Inflammatory macrophage treated with lipopolysaccharide for 4 hours (primary cell): ENCODE data around the gene PARD6B.
"Not testable (repeated sequence)": the region's sequence is repeated elsewhere in the genome, so short reads cannot be mapped to it uniquely, and the experiment has no call there.

Experiments used
- DNase-seq: peaks from one replicate; pipeline ENCODE4 v3.0.0-alpha.2; 2020

The PARD6B gene

DNA sequence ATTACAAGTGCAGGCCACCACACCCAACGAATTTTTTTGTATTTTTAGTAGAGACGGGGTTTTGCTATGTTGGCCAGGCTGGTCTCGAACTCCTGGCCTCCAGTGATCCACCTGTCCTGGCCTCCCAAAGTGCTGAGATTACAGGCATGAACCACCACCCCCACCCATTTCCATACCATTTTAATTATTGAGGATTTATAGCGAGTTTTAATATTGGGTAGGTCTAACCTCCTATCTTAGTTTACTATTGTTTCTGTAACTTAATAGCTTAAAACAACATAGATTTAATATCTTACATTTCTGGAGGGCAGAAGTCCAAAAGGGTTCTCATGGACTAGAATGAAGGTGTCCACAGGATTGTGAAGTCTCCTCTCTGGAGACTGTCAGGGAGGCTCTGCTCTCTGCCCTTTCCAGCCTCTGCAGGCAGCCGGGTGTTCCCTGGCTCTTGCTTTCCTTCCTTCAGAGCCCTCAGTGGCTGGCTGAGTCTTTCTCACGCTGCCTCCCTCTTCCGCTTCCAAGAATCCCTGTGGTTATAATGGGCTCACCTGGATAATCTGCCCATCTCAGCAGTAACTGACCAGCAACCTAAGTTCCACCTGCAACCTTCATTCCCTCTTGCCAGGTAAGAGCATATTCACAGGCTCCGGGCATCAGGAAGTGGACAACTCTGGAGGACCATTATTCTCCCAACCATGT lies 44.9 kb downstream of the PARD6B start:
- DNase-seq: no peak

DNA sequence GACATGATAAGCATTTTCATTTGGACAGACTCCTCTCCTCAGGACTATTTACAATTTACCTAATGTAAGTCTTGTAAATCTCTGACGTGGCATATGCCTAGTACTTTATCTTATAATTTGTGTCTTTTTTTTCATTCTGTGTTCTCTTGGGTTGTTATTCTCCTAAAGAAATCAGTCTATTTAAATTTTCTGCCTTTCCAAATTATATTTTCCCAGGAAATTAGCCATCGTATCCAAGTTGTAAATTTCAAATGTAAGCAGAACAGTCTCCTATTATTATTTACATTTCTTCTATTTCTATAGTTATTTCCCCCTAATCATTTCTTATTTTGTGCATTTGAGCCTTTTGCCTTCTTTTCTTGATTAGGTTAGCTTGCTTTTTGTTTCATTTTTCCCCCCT lies 46.0 kb downstream of the PARD6B start:
- DNase-seq: no peak

DNA sequence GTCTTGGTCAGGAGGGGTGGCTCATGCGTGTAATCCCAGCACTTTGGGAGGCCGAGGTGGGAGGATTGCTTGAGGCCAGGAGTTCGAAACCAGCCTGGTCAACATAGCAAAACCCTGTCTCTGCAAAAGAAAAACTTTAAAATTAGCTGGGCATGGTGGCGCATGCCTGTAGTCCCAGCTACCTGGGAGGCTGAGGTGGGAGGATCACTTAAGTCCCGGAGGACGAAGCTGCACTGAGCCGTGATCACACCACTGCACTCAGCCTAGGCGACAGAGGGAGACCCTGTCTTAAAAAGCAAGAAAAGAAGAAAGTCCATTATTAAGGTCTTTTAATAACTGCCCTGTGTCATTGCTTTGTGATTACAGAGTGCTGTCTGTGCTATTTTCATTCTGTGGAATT lies 47.6 kb downstream of the PARD6B start:
- not testable (repeated sequence) for DNase-seq

DNA sequence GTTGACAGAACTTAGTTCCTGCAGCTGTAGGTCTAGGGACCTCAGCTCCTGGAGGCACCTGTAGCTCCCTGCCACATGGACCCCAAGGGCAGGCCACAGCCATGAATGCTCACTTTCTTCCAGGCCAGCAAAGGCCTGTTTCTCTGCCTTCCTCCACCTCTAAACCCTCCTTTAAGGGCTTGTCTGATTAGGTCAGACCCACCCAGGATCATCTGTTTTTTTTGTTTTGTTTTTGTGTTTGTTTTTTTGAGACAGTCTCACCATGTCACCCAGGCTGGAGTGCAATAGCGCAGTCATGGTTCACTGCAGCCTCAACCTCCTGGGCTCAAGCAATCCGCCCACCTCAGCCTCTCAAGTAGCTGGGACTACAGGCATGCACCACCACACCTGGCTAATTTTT lies 52.0 kb downstream of the PARD6B start:
- no peak for DNase-seq

DNA sequence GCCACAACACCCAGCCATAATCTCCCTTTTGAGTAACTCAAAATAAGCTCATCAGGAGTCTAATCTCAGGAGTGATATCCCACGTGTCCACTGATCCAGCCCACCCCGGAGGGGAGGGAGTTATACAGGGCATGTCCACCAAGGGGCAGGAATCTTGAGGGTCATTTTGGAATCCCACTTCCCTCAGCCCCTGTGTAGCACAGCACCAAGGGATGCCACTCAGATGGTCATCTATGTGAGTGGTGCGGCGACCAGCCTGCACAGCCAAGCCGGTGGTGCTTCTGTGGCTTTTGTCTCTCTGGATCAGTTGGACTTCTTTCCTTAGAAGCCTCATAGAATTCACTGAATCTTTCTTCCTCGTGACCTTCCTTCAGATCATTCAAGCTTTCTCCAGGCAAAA lies 52.5 kb downstream of the PARD6B start:
- no peak for DNase-seq

DNA sequence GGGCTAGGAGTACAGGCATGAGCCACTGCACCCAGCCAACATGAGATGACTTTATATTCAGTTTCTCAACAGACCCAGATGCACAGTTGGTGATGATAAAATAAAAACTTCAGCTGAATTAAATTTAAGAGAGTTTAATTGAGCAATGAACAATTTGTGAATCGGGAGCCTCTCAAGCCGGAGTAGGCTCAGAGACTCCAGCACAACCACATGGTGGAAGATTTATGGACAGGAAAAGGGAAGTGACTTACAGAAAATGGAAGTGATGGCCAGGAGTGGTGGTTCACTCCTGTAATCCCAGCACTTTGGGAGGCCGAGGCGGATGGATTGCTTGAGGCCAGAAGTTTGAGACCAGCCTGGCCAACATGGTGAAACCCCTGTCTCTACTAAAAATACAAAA lies 53.1 kb downstream of the PARD6B start:
- DNase-seq: peak; percentile 17

DNA sequence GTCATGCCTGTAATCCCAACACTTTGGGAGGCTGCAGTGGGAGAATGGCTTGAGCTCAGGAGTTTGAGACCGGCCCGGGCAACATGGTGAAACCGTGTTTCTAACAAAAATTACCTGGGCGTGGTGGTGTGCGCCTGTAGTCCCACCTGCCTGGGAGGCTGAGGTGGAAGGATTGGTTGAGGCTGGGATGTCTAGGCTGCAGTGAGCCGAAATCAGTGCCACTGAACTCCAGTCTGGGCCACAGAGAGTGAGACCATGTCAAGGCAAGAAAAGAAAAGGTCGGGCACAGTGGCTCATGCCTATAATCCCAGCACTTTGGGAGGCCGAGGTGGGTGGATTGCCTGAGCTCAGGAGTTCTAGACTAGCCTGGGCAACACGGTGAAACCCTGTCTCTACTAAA lies 55.3 kb downstream of the PARD6B start:
- DNase-seq: no peak

DNA sequence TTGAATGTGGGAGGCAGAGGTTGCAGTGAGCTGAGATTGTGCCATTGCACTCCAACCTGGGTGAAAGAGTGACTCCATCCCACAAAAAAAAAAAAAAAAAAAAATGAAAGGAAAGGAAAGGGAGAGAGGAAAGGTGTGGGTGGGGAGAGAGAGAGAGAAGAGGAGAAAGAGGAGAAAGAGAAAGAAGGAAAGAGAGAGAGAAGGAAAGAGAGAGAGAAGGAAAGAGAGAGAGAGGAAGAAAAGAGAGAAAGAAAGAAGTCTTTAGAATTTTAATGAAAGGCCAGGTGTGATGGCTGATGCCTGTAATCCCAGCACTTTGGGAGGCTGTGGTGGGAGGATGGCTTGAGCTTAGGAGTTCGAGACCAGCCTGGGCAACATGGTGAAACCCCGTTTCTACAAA lies 55.8 kb downstream of the PARD6B start:
- no peak for DNase-seq

DNA sequence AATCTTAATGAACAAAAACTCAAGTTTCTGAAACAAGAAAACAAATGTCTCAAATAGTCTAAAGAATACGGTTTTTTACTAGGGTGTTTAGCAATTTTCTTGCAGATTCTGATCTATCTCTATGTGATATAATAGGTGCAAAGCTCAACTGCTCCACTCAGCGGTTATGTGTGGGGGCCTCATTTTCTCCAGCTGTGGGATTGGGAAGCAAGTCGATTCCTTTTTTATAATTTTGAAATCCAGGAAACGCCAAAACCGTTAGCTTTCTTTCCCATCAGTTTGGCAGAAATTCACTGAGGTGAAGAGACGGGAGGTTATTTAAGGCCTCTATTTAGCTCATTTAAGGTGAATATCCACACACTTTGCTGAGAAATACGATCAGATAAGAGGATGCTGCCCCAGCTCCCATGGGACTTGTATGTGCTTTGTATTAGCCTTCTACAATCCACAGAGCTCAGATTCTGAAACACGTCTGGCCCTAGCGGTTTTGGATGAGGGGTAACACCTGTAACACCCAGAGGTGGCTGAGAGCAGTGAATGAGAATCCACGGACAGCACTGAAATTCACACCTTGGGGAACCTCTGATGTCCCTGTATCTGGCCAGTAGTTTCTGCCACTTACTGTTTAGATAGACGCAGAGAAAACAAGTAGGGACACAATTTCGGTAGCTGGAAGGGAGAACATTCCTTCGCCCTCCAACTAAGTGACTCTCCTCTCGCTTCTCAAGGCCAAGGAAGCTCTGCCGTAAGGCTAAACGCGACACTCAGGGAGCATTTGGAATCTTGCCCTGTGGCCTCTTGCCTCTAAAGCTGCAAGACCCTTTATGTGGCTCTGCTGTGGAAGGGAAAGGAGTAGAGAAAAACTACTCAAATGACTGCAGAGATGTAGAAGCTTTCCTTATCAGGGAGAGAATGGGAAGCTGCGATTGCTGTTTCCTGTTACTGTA lies 56.9 kb downstream of the PARD6B start:
- DNase-seq: no peak

DNA sequence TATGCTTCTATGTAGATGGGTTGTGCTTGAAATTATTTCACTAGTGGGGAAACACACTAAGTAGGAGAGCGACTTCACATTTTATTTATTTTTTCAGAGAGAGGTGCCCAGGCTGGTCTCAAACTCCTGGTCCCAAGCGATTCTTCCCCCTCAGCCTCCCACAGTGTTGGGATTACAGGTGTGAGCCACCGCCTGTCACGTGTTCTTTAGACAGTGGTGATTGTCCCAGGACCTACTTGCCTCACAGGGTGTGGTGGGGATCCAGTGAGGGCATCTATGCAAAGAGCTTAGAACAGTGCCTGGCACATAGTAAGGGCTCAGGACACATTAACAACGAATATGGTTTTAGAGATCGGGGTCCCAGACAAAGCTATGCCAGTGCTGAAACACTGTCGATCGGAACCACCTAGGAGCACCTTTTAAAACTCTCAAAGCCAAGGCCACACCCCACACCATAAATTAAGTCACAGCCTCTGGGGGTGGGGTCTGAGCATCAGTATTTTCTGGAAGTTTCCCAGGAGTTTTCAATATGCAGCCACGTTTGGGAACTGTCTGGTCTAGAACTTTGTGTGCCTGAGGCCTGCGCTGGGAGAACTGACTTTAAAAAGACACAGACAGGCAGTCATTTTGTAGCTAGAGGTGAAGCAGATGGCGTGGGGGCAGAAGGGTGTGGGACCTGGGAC lies 58.7 kb downstream of the PARD6B start:
- DNase-seq: no peak

DNA sequence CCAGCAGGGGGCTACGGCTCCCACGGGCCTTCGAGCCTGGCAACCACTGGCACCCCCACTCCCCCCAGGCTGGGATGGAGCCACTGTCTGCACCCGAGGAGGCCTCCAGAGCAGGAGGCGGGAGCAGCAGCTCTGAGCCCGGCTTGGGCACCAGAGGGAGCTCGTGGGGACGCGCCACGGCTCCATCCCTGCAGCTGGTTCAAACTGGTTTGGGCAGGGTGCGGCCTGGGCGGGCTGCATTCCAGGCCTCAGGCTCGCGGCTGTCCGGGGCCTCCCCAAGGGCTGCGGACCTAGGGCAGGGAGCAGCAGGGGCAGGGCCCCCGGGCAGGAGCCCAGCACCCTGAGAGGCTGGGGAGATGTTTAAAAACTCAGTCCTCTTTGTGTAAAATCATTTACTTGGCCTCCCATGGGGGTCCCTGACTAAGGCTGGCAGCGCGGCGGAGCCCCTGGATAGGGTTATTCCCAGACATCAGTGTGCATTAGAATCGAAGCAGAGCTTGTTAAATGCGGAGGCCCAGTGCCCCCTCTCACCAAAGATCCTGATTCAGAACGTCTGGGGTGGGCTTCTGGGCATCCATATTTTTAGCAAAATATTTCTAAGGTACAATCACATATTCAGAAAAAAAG lies 59.4 kb downstream of the PARD6B start:
- peak; percentile 82 for DNase-seq

DNA sequence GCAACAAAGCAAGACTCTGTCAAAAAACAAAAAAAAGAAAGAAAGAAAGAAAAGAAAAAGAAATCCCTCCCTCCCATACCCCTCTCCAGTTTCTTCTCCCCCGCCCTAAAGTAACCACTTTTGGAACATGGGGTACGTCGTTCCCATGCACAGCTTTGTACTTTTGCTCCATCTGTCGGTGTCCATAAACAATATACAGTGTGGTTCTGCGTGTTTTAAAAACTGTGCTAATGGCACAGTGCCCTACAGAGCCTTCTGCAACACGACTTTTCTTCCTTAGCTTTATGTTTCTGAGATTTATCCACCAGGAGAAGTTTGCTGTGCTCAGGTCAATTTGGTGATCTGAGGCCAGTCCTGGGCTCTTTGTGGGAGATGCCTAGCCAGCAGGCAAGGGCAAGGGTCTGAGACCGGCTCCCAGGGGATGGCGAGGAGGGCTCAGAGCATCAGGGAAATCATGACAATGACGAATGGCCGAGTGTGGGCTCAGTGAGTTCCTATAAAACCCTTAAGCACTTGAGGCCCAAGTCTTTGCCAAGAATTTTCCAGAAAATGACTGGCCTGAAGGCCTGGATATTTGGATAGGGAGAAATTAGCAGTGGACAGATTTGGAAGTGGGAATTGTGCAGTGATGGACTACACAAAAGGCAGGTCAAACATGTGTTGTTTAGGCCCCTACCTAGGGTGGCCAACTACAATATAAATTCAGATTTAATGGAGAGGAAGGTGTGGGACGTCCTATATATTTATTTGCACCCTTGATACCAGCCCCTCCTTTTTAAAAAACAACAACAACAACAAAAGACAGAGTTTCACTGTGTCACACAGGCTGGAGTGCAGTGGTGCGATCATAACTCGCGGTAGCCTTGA lies 61.6 kb downstream of the PARD6B start:
- no peak for DNase-seq

DNA sequence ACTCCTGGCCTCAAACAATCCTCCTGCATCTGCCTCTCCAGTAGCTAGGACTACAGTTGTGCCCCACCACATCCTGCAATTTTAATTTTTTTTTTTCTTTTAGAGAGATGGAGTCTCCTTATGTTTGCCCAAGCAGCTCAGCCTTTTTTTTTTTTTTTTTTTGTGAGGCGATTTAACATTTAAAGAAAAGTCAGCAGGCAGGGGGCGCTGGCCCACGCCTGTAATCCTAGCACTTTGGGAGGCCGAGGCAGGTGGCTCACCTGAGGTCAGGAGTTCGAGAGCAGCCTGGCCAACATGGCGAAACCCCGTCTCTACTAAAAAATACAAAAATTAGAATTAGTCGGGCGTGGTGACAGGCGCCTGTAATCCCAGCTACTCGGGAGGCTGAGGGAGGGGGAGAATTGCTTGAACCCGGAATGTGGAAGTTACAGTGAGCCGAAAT lies 62.2 kb downstream of the PARD6B start:
- not testable (repeated sequence) for DNase-seq

DNA sequence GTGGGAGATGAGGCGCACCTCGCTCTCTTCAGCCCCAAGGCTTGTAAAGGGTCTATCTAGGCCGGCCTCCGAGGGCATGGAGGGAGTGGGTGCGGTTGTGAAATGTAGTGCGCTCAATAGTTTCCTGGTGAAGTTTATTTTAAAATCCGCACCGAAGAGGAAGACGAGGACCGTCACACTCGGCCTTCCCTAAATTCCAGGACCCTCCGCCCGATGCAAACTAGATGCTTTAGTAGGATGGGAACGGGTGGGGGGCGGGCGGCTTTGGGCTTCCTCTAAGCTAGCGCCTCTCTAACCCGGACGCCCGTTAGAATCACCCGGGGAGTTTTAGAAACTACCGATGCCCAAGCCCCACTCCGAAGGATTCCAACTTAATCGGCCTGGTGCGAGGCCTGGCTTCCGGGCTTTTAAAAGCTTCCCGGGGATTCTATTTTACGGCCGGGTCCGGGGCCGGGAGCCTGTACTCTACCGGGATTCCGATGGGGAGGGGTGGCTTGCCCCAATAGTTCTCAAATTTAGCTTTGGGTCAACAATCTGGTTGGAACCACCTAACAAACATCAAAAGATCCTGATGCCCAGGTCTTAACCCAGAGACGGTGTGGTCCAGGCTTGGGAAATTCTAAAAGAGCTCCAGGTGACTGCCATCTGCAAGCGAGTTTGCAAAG lies 62.9 kb downstream of the PARD6B start:
- no peak for DNase-seq

DNA sequence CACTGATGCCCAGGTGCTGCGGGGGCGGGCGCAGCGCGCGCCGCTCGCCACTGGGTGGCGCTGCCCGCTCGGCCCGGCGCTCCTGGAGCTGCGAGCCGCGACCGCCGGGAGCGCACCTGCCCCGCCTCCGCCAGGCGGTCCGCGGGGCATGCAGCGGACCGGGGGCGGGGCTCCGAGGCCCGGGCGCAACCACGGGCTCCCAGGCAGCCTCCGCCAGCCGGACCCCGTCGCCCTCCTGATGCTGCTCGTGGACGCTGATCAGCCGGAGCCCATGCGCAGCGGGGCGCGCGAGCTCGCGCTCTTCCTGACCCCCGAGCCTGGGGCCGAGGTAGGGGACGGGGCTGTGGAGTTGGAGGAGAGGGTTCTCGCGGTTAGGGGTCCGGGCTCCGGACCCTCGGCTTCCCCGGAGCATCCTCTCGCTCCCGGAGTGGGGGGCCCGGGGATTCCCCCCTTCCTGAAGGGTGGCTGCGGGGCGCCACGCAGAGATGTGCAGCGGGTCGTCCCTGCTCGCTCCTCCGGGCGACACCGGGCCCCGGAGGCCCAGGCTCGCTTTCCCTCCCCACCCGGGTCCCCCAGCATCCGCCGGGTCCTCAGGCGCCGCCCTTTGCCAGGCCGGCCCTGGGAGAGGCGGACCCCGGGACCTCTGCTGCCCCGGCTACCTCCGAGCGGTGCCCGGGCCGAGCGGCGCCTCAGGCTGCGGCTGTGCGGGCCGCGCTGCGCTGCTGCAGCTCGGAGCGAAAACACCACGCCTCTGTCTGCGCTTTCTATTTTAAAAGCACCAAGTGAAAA lies 63.7 kb downstream of the PARD6B start, which contains the start of gene BCAS4:
BCAS4 (plus strand) TSS at position 216 of the 789 bp plus-strand sequence; CDS start at position 239, 23 bp downstream.
- DNase-seq: peak; percentile 53

DNA sequence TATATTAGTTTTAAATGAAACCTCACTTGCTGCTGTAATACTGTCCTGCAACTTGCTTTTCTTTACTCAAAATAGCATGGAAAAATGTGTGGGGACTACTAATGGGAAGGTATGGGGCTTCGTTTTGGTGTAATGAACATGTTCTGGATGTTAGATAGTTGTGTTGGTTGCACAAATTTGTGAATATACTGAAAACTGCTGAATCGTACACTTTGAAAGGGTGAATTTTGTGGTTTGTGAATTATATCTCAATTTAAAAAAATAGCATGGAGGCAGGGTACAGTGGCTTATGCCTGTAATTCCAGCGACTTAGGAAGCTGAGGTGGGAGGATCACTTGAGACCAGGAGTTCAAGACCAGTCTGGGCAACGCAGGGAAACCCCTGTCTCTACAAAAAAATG lies 65.8 kb downstream of the PARD6B start:
- DNase-seq: no peak

DNA sequence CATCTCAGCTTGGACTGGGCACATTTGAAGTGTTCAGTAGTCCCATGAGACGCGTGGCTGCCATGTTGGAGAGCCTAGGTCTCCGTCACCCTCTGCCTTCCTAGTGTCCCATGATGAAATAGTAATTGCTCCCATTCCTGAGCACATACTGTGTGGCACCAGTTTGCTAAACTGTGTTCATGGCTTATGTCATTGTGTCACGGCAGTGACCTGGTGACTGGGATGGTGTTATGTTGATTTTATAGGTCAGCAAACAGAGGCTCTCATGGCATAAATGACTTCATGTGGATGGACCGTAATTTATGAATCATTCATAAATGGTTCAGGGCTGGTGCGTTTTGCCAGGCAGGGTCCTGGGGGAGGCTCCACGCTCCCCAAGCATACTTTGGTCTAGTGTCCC lies 67.3 kb downstream of the PARD6B start:
- no peak for DNase-seq

DNA sequence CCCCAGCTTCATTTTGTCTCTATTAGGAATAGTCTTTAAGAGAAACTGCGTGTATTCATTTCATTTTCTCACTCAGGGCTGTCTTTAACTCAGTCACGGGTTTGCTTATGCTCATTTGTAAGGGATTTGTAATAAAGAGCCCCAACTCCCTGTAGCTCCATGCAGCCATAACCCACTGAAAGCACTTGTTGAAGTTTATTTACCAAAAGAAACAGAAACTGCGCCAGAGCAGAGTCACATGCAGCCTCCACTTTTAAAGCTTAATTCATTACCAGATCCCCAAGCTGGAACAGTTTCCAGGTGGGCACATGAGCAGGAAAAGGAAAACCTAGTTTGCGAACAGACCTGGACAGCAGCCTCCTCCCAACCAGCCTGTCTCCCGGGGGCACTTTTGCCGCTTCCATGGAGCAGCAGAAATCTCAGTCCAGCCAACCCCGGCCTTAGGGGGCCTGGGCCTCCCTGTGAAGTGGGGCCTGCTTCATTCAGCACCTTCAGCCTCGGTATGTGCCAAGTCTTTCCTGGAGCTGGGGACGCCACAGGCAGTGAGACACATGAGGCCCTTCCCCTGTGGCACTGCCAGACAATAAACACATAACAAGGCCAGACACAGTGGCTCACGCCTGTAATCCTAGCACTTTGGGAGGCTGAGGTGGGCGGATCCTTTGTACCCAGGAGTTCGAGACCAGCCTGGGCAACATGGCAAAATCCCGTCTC lies 68.0 kb downstream of the PARD6B start:
- no peak for DNase-seq

DNA sequence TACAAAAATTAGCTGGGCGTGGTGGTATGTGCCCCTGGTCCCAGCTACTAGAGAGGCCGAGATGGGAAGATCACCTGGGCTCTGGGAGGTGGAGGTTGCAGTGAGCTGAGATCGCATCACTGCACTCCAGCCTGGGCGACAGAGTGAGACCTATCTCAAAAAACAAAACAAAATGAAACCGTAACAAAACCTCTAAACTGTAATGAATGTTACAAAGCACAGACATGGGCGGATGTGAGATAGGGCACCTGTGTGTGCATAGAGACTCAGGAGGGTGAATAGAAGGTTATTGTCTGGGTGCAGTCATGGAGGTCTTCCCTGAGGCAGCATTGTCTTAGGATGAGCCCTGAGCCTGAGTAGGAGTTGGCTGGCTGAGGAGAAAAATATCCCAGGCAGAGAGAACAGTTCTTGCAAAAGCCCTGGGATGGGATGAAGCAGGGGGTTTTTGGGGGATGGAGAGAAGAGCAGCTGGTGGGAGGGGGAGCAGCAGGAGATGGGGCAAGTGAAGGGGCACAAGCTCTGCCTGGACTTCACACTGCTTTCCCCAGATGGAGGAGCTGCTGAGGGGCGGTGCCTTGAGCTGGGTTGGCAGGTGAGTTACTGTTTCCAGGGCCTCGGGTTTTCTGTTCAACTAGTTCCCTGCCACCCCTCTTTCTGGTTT lies 68.6 kb downstream of the PARD6B start:
- DNase-seq: no peak
